ENCODE data around the gene CDH24. TPM values are rescaled to one million over a fixed set of nuclear protein-coding genes. Genes with fewer than 3 reads are reported as not detected.

The CDH24 gene
- total and polyA plus RNA-seq, 2 of the 13 experiments (the other 11 are each of a cell fraction or from before 2014, with no cell fraction given) = 0.69 to 0.99 TPM

GRCh38 chr14:23034498-23035302 lies 22.6 kb downstream of the CDH24 start, which contains the start of gene PSMB5 (continued):
- TF ChIP-seq, protein P1, sequence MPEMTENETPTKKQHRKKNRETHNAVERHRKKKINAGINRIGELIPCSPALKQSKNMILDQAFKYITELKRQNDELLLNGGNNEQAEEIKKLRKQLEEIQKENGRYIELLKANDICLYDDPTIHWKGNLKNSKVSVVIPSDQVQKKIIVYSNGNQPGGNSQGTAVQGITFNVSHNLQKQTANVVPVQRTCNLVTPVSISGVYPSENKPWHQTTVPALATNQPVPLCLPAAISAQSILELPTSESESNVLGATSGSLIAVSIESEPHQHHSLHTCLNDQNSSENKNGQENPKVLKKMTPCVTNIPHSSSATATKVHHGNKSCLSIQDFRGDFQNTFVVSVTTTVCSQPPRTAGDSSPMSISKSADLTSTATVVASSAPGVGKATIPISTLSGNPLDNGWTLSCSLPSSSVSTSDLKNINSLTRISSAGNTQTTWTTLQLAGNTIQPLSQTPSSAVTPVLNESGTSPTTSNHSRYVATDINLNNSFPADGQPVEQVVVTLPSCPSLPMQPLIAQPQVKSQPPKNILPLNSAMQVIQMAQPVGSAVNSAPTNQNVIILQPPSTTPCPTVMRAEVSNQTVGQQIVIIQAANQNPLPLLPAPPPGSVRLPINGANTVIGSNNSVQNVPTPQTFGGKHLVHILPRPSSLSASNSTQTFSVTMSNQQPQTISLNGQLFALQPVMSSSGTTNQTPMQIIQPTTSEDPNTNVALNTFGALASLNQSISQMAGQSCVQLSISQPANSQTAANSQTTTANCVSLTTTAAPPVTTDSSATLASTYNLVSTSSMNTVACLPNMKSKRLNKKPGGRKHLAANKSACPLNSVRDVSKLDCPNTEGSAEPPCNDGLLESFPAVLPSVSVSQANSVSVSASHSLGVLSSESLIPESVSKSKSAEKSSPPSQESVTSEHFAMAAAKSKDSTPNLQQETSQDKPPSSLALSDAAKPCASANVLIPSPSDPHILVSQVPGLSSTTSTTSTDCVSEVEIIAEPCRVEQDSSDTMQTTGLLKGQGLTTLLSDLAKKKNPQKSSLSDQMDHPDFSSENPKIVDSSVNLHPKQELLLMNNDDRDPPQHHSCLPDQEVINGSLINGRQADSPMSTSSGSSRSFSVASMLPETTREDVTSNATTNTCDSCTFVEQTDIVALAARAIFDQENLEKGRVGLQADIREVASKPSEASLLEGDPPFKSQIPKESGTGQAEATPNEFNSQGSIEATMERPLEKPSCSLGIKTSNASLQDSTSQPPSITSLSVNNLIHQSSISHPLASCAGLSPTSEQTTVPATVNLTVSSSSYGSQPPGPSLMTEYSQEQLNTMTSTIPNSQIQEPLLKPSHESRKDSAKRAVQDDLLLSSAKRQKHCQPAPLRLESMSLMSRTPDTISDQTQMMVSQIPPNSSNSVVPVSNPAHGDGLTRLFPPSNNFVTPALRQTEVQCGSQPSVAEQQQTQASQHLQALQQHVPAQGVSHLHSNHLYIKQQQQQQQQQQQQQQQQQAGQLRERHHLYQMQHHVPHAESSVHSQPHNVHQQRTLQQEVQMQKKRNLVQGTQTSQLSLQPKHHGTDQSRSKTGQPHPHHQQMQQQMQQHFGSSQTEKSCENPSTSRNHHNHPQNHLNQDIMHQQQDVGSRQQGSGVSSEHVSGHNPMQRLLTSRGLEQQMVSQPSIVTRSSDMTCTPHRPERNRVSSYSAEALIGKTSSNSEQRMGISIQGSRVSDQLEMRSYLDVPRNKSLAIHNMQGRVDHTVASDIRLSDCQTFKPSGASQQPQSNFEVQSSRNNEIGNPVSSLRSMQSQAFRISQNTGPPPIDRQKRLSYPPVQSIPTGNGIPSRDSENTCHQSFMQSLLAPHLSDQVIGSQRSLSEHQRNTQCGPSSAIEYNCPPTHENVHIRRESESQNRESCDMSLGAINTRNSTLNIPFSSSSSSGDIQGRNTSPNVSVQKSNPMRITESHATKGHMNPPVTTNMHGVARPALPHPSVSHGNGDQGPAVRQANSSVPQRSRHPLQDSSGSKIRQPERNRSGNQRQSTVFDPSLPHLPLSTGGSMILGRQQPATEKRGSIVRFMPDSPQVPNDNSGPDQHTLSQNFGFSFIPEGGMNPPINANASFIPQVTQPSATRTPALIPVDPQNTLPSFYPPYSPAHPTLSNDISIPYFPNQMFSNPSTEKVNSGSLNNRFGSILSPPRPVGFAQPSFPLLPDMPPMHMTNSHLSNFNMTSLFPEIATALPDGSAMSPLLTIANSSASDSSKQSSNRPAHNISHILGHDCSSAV (CRISPR knock-in tag; IDR thresholded peaks at IDR 0.05; ENCODE audit: borderline replicate concordance) = no peak; the same call in 1 of the 2 replicates
- peak; percentile 95 for TF ChIP-seq ZNF343 (CRISPR knock-in tag; IDR thresholded peaks at IDR 0.05)
- peak; percentile 88 for TF ChIP-seq RBFOX2 (IDR thresholded peaks at IDR 0.05; ENCODE audit: low read depth, low read length)
- peak; percentile 100 for TF ChIP-seq HOXA3 (CRISPR knock-in tag; IDR thresholded peaks at IDR 0.05)
- TF ChIP-seq ZNF646 (CRISPR knock-in tag; IDR thresholded peaks at IDR 0.05) = 0 out of 2 replicates have a peak, but pooled peaks have one; percentile 32
- TF ChIP-seq KDM6A (CRISPR knock-in tag; IDR thresholded peaks at IDR 0.05; ENCODE audit: low read depth) = peak; percentile 38; the same call in 1 of the 2 replicates
- TF ChIP-seq ZNF644 (CRISPR knock-in tag; IDR thresholded peaks at IDR 0.05; ENCODE audit: low read depth) = no peak
- peak; percentile 88 for TF ChIP-seq ELF3 (CRISPR knock-in tag; IDR thresholded peaks at IDR 0.05)
- TF ChIP-seq ZNF501 (CRISPR knock-in tag; IDR thresholded peaks at IDR 0.05) = peak; percentile 100
- peak; percentile 93 for TF ChIP-seq ATF2 (CRISPR knock-in tag; IDR thresholded peaks at IDR 0.05)
